ENCODE measurements around the gene GRB2. TPM values are rescaled to one million over a fixed set of nuclear protein-coding genes. Genes with fewer than 3 reads are reported as not detected.

GRB2 gene
- total and polyA plus RNA-seq, 10 of the 15 experiments (the other 5 are each of a cell fraction or from before 2014, with no cell fraction given): 113 to 268 (median 158) TPM

GRCh38 chr17:75271233-75271954 is 134.1 kb downstream of the GRB2 start (continued):
- TF ChIP-seq BCLAF1 (IDR thresholded peaks at IDR 0.05) (0 out of 2 replicates have a peak, but pooled peaks have one; percentile 38), HSF1 (IDR thresholded peaks at IDR 0.05; ENCODE audit: low read depth, low read length) (no peak), EZH2 (IDR thresholded peaks at IDR 0.05; ENCODE audit: borderline replicate concordance, control insufficient read depth, low read depth, low read length) (no peak), PRDM15 (CRISPR knock-in tag; IDR thresholded peaks at IDR 0.05) (no peak), ZNF384 (IDR thresholded peaks at IDR 0.05; ENCODE audit: borderline replicate concordance, low read depth, low read length) (no peak), TBL1XR1 (IDR thresholded peaks at IDR 0.05; ENCODE audit: low read depth, low read length) (no peak), NR2C2 (IDR thresholded peaks at IDR 0.05; ENCODE audit: borderline replicate concordance, control insufficient read depth, insufficient read length, low read depth) (no peak), BACH1 (IDR thresholded peaks at IDR 0.05; ENCODE audit: borderline replicate concordance) (peak; percentile 96), ZNF24 (IDR thresholded peaks at IDR 0.05) (0 out of 2 replicates have a peak, but pooled peaks have one; percentile 53), EED (IDR thresholded peaks at IDR 0.05; ENCODE audit: low read depth) (no peak), NRF1 (conservative IDR thresholded peaks at IDR 0.05; ENCODE audit: low read depth, low read length) (no peak), NFXL1 (IDR thresholded peaks at IDR 0.05; ENCODE audit: borderline replicate concordance) (no peak), NR2F1 (conservative IDR thresholded peaks at IDR 0.05) (peak; percentile 91), MYB (IDR thresholded peaks at IDR 0.05; ENCODE audit: borderline replicate concordance, low read depth, low read length) (no peak), GABPA (IDR thresholded peaks at IDR 0.05; ENCODE audit: low read depth) (0 out of 2 replicates have a peak, but pooled peaks have one; percentile 29), BCL11A (IDR thresholded peaks at IDR 0.05; ENCODE audit: low read depth, low read length) (no peak), PBX3 (IDR thresholded peaks at IDR 0.05; ENCODE audit: insufficient replicate concordance, low read depth, low read length) (no peak), USF1 (IDR thresholded peaks at IDR 0.05; ENCODE audit: borderline replicate concordance, extremely low read length, insufficient read depth, low read depth, low read length) (no peak)

All from GM12878 (cell line).